Activated CD8-positive, alpha-beta memory T cell treated with anti-CD3 and anti-CD28 coated beads, Interleukin-2, amount 50 U/mL, for 24 hours (primary cell): Measurements from ENCODE around the gene FAM117A.

ENCODE experiments used
- DNase-seq: peaks from one replicate; pipeline ENCODE4 v3.0.0-alpha.2; 2020; ENCODE audit errors: extremely low read depth

FAM117A gene

GRCh38 chr17:49763735-49764558 lies at the start of gene FAM117A:
TSS of gene FAM117A (minus strand) at chr17:49764131. CDS start at chr17:49764087, 44 bp downstream.
- DNase-seq: peak; percentile 95

- DNase-seq: no peak
These were observed 45.1 kb upstream of the FAM117A start for GRCh38 chr17:49809056-49809455.

- no peak for DNase-seq
These were observed 34.8 kb upstream of the FAM117A start for GRCh38 chr17:49798738-49799137.

GRCh38 chr17:49798182-49798581 lies 34.3 kb upstream of the FAM117A start:
- DNase-seq: no peak

- no peak for DNase-seq
These were observed 31.4 kb upstream of the FAM117A start for GRCh38 chr17:49795372-49795771.

GRCh38 chr17:49793309-49793708 lies 29.4 kb upstream of the FAM117A start:
- DNase-seq: no peak

GRCh38 chr17:49789243-49789578 lies 25.3 kb upstream of the FAM117A start:
- DNase-seq: no peak

GRCh38 chr17:49788478-49789242 lies 24.7 kb upstream of the FAM117A start, which contains the start of gene KAT7:
TSS of gene KAT7 (plus strand) at chr17:49788681. CDS start at chr17:49788835, 154 bp downstream.
- DNase-seq: peak; percentile 97

GRCh38 chr17:49787884-49788477 lies 24.1 kb upstream of the FAM117A start:
- no peak for DNase-seq

GRCh38 chr17:49784636-49785035 lies 20.7 kb upstream of the FAM117A start:
- DNase-seq: no peak

GRCh38 chr17:49783791-49784190 lies 19.9 kb upstream of the FAM117A start:
- DNase-seq: no peak

GRCh38 chr17:49783071-49783715 lies 19.3 kb upstream of the FAM117A start:
- DNase-seq: no peak

GRCh38 chr17:49779739-49780231 lies 15.9 kb upstream of the FAM117A start:
- no peak for DNase-seq

- DNase-seq: no peak
These were observed 15.3 kb upstream of the FAM117A start for GRCh38 chr17:49779156-49779738.

GRCh38 chr17:49777563-49777962 lies 13.6 kb upstream of the FAM117A start:
- no peak for DNase-seq

- DNase-seq: no peak
These were observed 12.8 kb upstream of the FAM117A start for GRCh38 chr17:49776551-49777300.

- DNase-seq: no peak
These were observed 11.8 kb upstream of the FAM117A start for GRCh38 chr17:49775546-49776260.

- DNase-seq: no peak
These were observed 3.1 kb upstream of the FAM117A start for GRCh38 chr17:49766918-49767530.

- no peak for DNase-seq
These were observed 739 bp upstream of the FAM117A start for GRCh38 chr17:49764559-49765180.
